Measurements from ENCODE around the gene HSP90AB1.

The HSP90AB1 gene

GRCh38 chr6:44235891-44236516 is 10.9 kb upstream of the HSP90AB1 start:
- no peak for DNase-seq (ENCODE audit: low read depth)

- peak; percentile 87 for DNase-seq (ENCODE audit: low read depth)
Observed at GRCh38 chr6:44237021-44237812, 9.7 kb upstream of the HSP90AB1 start.

- DNase-seq (ENCODE audit: low read depth): no peak
Observed at GRCh38 chr6:44237813-44238433, 9.0 kb upstream of the HSP90AB1 start.

- no peak for DNase-seq (ENCODE audit: low read depth)
Observed at GRCh38 chr6:44238687-44239350, 8.1 kb upstream of the HSP90AB1 start.

GRCh38 chr6:44243345-44243744 is 3.6 kb upstream of the HSP90AB1 start:
- DNase-seq (ENCODE audit: low read depth): no peak

GRCh38 chr6:44245391-44245911 is 1.4 kb upstream of the HSP90AB1 start:
- no peak for DNase-seq (ENCODE audit: low read depth)

GRCh38 chr6:44245912-44246662 is 814 bp upstream of the HSP90AB1 start:
- DNase-seq (ENCODE audit: low read depth): peak; percentile 27

- no peak for DNase-seq (ENCODE audit: low read depth)
Observed at GRCh38 chr6:44247338-44248302, 719 bp downstream of the HSP90AB1 start.

GRCh38 chr6:44248579-44248978 is 1.7 kb downstream of the HSP90AB1 start:
- DNase-seq (ENCODE audit: low read depth): no peak

GRCh38 chr6:44249082-44249748 is 2.3 kb downstream of the HSP90AB1 start:
- DNase-seq (ENCODE audit: low read depth): no peak

GRCh38 chr6:44250067-44250717 is 3.3 kb downstream of the HSP90AB1 start:
- DNase-seq (ENCODE audit: low read depth): no peak

- DNase-seq (ENCODE audit: low read depth): no peak
Observed at GRCh38 chr6:44250718-44251123, 3.8 kb downstream of the HSP90AB1 start.

- DNase-seq (ENCODE audit: low read depth): no peak
Observed at GRCh38 chr6:44251576-44252524, 4.9 kb downstream of the HSP90AB1 start.

- no peak for DNase-seq (ENCODE audit: low read depth)
Observed at GRCh38 chr6:44253307-44254101, 6.6 kb downstream of the HSP90AB1 start.

- DNase-seq (ENCODE audit: low read depth): no peak
Observed at GRCh38 chr6:44254191-44255104, 7.5 kb downstream of the HSP90AB1 start.

GRCh38 chr6:44255105-44255808 is 8.4 kb downstream of the HSP90AB1 start:
- no peak for DNase-seq (ENCODE audit: low read depth)
